HepG2 (cell line): Measurements from ENCODE around the gene PUS3. TPM values are rescaled to one million over a fixed set of nuclear protein-coding genes. Genes with fewer than 3 reads are reported as not detected.

Source experiments
- CAMTA2 ChIP-seq: sonication (generic); formaldehyde crosslinking; IDR thresholded peaks from 2 replicates; pipeline ENCODE4 v1.4.0; 2020; ENCODE audit warnings: mild to moderate bottlenecking, missing genetic modification reagents, borderline replicate concordance
- CERS6 ChIP-seq: sonication (generic); formaldehyde crosslinking; IDR thresholded peaks from 2 replicates; pipeline ENCODE4 v1.5.0; 2020; ENCODE audit warnings: missing genetic modification reagents
- GATA4 ChIP-seq: sonication (generic); IDR thresholded peaks from 2 replicates; pipeline ENCODE4 v1.6.1; 2016; ENCODE audit warnings: antibody characterized with exemption, low read depth, borderline replicate concordance
- HNRNPUL1 ChIP-seq: fragments of 200-400 bp; formaldehyde crosslinking; IDR thresholded peaks from 2 replicates; pipeline ENCODE4 v1.6.1; 2017; ENCODE audit warnings: low read depth, mild to moderate bottlenecking, low read length, moderate library complexity
- KDM2A ChIP-seq: sonication (generic); formaldehyde crosslinking; IDR thresholded peaks from 2 replicates; pipeline ENCODE4 v1.4.0; 2020; ENCODE audit warnings: low read depth, missing genetic modification reagents, borderline replicate concordance
- MIER3 ChIP-seq: IDR thresholded peaks from 2 replicates; pipeline ENCODE4 v1.6.1; 2016; ENCODE audit warnings: missing compliant biosample characterization, borderline replicate concordance
- NFE2L1 ChIP-seq: sonication (generic); formaldehyde crosslinking; IDR thresholded peaks from 2 replicates; pipeline ENCODE4 v1.4.0; 2020; ENCODE audit warnings: missing genetic modification reagents, mild to moderate bottlenecking, borderline replicate concordance
- PLSCR1 ChIP-seq: sonication (generic); formaldehyde crosslinking; IDR thresholded peaks from 2 replicates; pipeline ENCODE4 v1.5.0; 2020; ENCODE audit warnings: missing genetic modification reagents, mild to moderate bottlenecking, borderline replicate concordance
- PRDM10 ChIP-seq: sonication (generic); formaldehyde crosslinking; IDR thresholded peaks from 2 replicates; pipeline ENCODE4 v1.4.0; 2020; ENCODE audit warnings: low read depth, missing genetic modification reagents
- PRDM15 ChIP-seq: sonication (generic); formaldehyde crosslinking; IDR thresholded peaks from 2 replicates; pipeline ENCODE4 v1.4.0; 2020; ENCODE audit warnings: missing genetic modification reagents
- RFX5 ChIP-seq: IDR thresholded peaks from 2 replicates; pipeline ENCODE4 v1.6.1; 2011; ENCODE audit warnings: low read depth, low read length, improper control_type of control experiment
- SOX13 ChIP-seq, 3 experiments: fragments of 450-650 bp in 1 of 3; sonication (generic) in 1 of 3; formaldehyde crosslinking in 1 of 3; IDR thresholded peaks in 2 of 3; conservative IDR thresholded peaks in 1 of 3; 2 replicates each; pipeline versions ENCODE4 v1.5.0 to v1.6.1; 2016 to 2020; ENCODE audit warnings: antibody characterized with exemption in 1 of 3, mild to moderate bottlenecking in 1 of 3, missing compliant biosample characterization in 1 of 3, missing genetic modification reagents in 1 of 3, moderate library complexity in 1 of 3
- ZNF18 ChIP-seq: sonication (generic); formaldehyde crosslinking; IDR thresholded peaks from 2 replicates; pipeline ENCODE4 v1.8.0; 2022; ENCODE audit warnings: mild to moderate bottlenecking, missing genetic modification reagents; ENCODE audit not compliant: insufficient replicate concordance
- ZNF549 ChIP-seq: sonication (generic); formaldehyde crosslinking; IDR thresholded peaks from 2 replicates; pipeline ENCODE4 v1.5.0; 2020; ENCODE audit warnings: missing genetic modification reagents
- ZNF570 ChIP-seq: sonication (generic); formaldehyde crosslinking; IDR thresholded peaks from 2 replicates; pipeline ENCODE4 v1.4.0; 2020; ENCODE audit warnings: mild to moderate bottlenecking, missing genetic modification reagents, borderline replicate concordance
- ZNF816 ChIP-seq: sonication (generic); formaldehyde crosslinking; IDR thresholded peaks from 2 replicates; pipeline ENCODE4 v1.8.0; 2022; ENCODE audit warnings: missing genetic modification reagents, mild to moderate bottlenecking, borderline replicate concordance
- ZSCAN29 ChIP-seq: sonication (generic); formaldehyde crosslinking; conservative IDR thresholded peaks from 2 replicates; pipeline ENCODE4 v1.4.0; 2020; ENCODE audit warnings: mild to moderate bottlenecking, missing genetic modification reagents
- polyA plus RNA-seq, 8 experiments: library from polyadenylated mRNA; depleted of rRNA in 3 of 8; stranded (reverse) in 7 of 8; unstranded in 1 of 8; fragments of >200 nt; fragmentation: Illumina TruSeq in 4 of 8; extraction: Trizol in 4 of 8; gene quantifications; 2 replicates each; pipeline versions ENCODE4 v1.2.1 to v1.2.3, GENCODE V29; 2011 to 2016; ENCODE audit warnings: low read depth in 4 of 8, missing spikeins in 1 of 8, mixed read lengths in 1 of 8; ENCODE audit not compliant: insufficient read depth in 1 of 8
- total RNA-seq, 5 experiments: library from RNA; depleted of rRNA; stranded (reverse); fragments of >200 nt; fragmentation: Illumina TruSeq; extraction: Trizol; gene quantifications; 2 replicates each; pipeline ENCODE4 v1.2.3, GENCODE V29; 2016; ENCODE audit warnings: low read depth in 1 of 5

The PUS3 gene
- total and polyA plus RNA-seq, 2 of the 13 experiments (the other 11 are each of a cell fraction or from before 2014, with no cell fraction given): 6.0 to 18.2 TPM

GRCh38 chr11:125923012-125923579 lies 20.1 kb upstream of the PUS3 start (continued):
- TF ChIP-seq PLSCR1 (CRISPR knock-in tag) (no peak), PRDM10 (CRISPR knock-in tag) (no peak), ZNF570 (CRISPR knock-in tag) (no peak), KDM2A (CRISPR knock-in tag) (0 out of 2 replicates have a peak, but pooled peaks have one; percentile 29), PRDM15 (CRISPR knock-in tag) (no peak), CAMTA2 (CRISPR knock-in tag) (no peak), ZNF18 (no peak), NFE2L1 (CRISPR knock-in tag) (no peak), GATA4 (no peak), ZSCAN29 (CRISPR knock-in tag) (no peak), ZNF816 (no peak), HNRNPUL1 (no peak), ZNF549 (no peak), SOX13 (IDR thresholded peaks at IDR 0.05) (no peak), SOX13 (CRISPR knock-in tag; conservative IDR thresholded peaks at IDR 0.05 in 1 of 2, IDR thresholded peaks at IDR 0.05 in 1 of 2) (no peak), RFX5 (no peak), MIER3 (CRISPR knock-in tag) (peak; percentile 40; the same call in 1 of the 2 replicates), CERS6 (CRISPR knock-in tag) (no peak)
